CD8-positive, alpha-beta memory T cell (primary cell): ENCODE data around the gene NRP1. TPM values are rescaled to one million over a fixed set of nuclear protein-coding genes. Genes with fewer than 3 reads are reported as not detected.

Source experiments
- CTCF ChIA-PET: fragments of 350-600 bp; sonication (Branson Sonifier 250); formaldehyde crosslinking; loops from one replicate; lab custom pipeline; 2021; ENCODE audit warnings: antibody characterized with exemption; lab: Charles Lee
- POLR2A ChIA-PET: fragments of 350-600 bp; sonication (Branson Sonifier 250); formaldehyde crosslinking; loops from one replicate; lab custom pipeline; 2021; ENCODE audit warnings: antibody characterized with exemption; lab: Charles Lee
- DNase-seq, 5 donors: peaks; one replicate each; pipeline versions ENCODE4 v3.0.0 to v3.0.0-alpha.2; 2020 to 2022; ENCODE audit warnings: mixed read lengths in 1 of 5
- H3K27ac ChIP-seq: one replicate; pipeline ENCODE4 v1.7.0; 2013; ENCODE audit warnings: low read depth, mild to moderate bottlenecking, low read length, moderate library complexity
- H3K27me3 ChIP-seq: 2 replicates; pipeline ENCODE4 v1.7.0; 2013; ENCODE audit warnings: low read length, mild to moderate bottlenecking; ENCODE audit not compliant: insufficient read depth, poor library complexity, severe bottlenecking
- H3K36me3 ChIP-seq: 2 replicates; pipeline ENCODE4 v1.7.0; 2013; ENCODE audit warnings: mild to moderate bottlenecking, low read length, moderate library complexity; ENCODE audit not compliant: insufficient read depth
- H3K4me1 ChIP-seq: 2 replicates; pipeline ENCODE4 v1.7.0; 2013; ENCODE audit warnings: mild to moderate bottlenecking, low read length, moderate library complexity; ENCODE audit not compliant: insufficient read depth
- H3K4me3 ChIP-seq: 2 replicates; pipeline ENCODE4 v1.7.0; 2013; ENCODE audit warnings: mild to moderate bottlenecking, low read length
- H3K9me3 ChIP-seq: 2 replicates; pipeline ENCODE4 v1.7.0; 2013; ENCODE audit warnings: mild to moderate bottlenecking, low read length
- H3K27ac Mint-ChIP-seq, 8 donors: one replicate each; pipeline ENCODE4 v1.8.0; 2020 to 2021; ENCODE audit warnings: mixed read lengths in 8 of 8, mild to moderate bottlenecking in 6 of 8, inconsistent platforms in 3 of 8, moderate library complexity in 3 of 8
- H3K27me3 Mint-ChIP-seq, 2 donors: one replicate each; pipeline ENCODE4 v1.8.0; 2020 to 2021; ENCODE audit warnings: mixed read lengths in 2 of 2, mild to moderate bottlenecking in 1 of 2, moderate library complexity in 1 of 2
- H3K36me3 Mint-ChIP-seq, 3 donors: one replicate each; pipeline ENCODE4 v1.8.0; 2020 to 2021; ENCODE audit warnings: mixed read lengths in 3 of 3, inconsistent platforms in 1 of 3, mild to moderate bottlenecking in 1 of 3
- H3K4me1 Mint-ChIP-seq, 3 donors: one replicate each; pipeline ENCODE4 v1.8.0; 2020 to 2021; ENCODE audit warnings: mixed read lengths in 3 of 3, inconsistent platforms in 1 of 3, mild to moderate bottlenecking in 1 of 3
- H3K4me3 Mint-ChIP-seq, 7 donors: one replicate each; pipeline ENCODE4 v1.8.0; 2020 to 2021; ENCODE audit warnings: mixed read lengths in 7 of 7, mild to moderate bottlenecking in 6 of 7, moderate library complexity in 4 of 7, inconsistent platforms in 2 of 7
- H3K9me3 Mint-ChIP-seq, 5 donors: one replicate each; pipeline ENCODE4 v1.8.0; 2020 to 2022; ENCODE audit warnings: mixed read lengths in 5 of 5, mild to moderate bottlenecking in 3 of 5, moderate library complexity in 2 of 5, inconsistent platforms in 1 of 5
- polyA plus RNA-seq: library from polyadenylated mRNA; unstranded; fragments of 300-500 nt; fragmentation: Illumina TruSeq; gene quantifications from one replicate; pipeline ENCODE4 v1.2.3, GENCODE V29; 2021
- total RNA-seq, 2 experiments: library from RNA; stranded (reverse); gene quantifications; one replicate each; pipeline ENCODE4 v1.2.3, GENCODE V29; 2021

NRP1 gene
- total and polyA plus RNA-seq, 3 experiments from 2014 or later, result 2.1 to 2.2 TPM; not detected in 1

- no peaks in the 10 kb centered on the region for H3K9me3 ChIP-seq
- no peak overlapping the region for H3K27ac ChIP-seq
- CTCF ChIA-PET, result no interaction called here
- Mint-ChIP-seq H3K4me1 (peaks cover 6 to 10% (median 8%) of the 10 kb centered on the region in 3 donors), H3K36me3 (no peaks in the 10 kb centered on the region), H3K4me3 (no peak overlapping the region), H3K27ac (no peak overlapping the region), H3K9me3 (no peaks in the 10 kb centered on the region), H3K27me3 (peaks cover 4 to 15% of the 10 kb centered on the region in 2 donors)
- H3K27me3 ChIP-seq, result no peaks in the 10 kb centered on the region
- no peak overlapping the region for H3K4me3 ChIP-seq
- POLR2A ChIA-PET, result no interaction called here
- no peaks in the 10 kb centered on the region for H3K36me3 ChIP-seq
- DNase-seq, result no peak
- H3K4me1 ChIP-seq, result no peaks in the 10 kb centered on the region
These were observed 73.9 kb downstream of the NRP1 start for GRCh38 chr10:33260403-33261149.

DNA sequence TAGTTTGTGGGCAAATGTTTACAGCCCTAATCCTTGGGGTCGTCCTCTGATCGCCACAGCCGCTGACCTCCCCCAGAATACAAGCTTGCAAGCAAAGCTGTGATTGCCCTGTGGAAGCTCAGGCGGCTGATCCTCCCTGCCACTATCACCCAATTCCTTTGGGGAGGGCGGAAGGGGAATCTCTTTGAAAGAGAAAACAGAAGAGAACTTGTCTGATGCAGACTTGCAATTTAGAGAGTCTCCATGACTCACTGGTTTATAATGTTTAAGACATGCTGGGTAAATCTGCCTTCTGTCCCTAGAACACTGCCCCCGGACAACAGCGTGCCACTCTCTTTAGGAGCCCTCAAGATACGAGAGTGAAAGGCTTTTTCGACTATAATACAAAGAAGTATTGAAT, 75.5 kb downstream of the NRP1 start:
- H3K4me1 Mint-ChIP-seq, result peaks cover 1 to 5% (median 2%) of the 10 kb centered on the region in 3 donors
- ChIA-PET CTCF (interaction anchor here (1.0 to 1.6 kb wide), 2 partner anchors 10 to 66 kb away, joined by 3 to 4 read pairs; no protein-coding TSS in a partner anchor), POLR2A (no interaction called here)

DNA sequence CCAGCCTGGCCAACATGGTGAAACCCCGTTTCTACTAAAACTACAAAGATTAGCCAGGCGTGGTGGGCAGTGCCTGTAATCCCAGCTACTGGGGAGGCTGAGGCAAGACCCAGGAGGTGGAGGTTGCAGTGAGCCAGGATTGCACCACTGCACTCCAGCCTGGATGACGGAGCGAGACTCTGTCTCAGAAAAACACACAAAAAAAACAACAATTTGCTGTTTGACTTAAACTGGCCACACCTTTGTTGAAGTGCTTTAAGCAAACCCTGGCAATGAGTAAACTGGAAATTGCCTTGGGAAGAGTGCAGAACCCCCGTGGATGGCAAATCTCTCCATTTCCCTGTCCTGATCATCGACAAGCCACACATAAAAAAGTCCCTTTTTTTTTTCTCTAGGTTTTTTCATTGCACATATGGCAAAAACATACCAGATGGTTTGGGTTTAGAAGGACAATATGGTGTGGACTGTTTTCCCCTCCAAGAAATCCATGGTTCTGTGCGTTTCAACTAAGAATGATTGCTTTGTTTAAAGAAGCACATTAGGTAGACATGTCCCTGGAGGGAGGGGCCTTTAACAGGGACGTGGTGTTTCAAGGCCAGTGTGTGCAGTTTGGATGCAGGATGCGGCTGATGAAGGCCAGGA, 76.9 kb downstream of the NRP1 start:
- H3K4me3 ChIP-seq, result no peak overlapping the region
- Mint-ChIP-seq H3K36me3 (no peaks in the 10 kb centered on the region), H3K27ac (peak overlapping the region in 1 of 8 donors; percentile 10), H3K9me3 (no peaks in the 10 kb centered on the region), H3K27me3 (peaks cover 4 to 5% of the 10 kb centered on the region in 2 donors), H3K4me3 (no peak overlapping the region), H3K4me1 (peaks cover 0 to 3% (median 0%) of the 10 kb centered on the region in 3 donors)
- H3K4me1 ChIP-seq, result no peaks in the 10 kb centered on the region
- H3K9me3 ChIP-seq, result no peaks in the 10 kb centered on the region
- DNase-seq, result no peak
- H3K27me3 ChIP-seq, result no peaks in the 10 kb centered on the region
- CTCF ChIA-PET, result interaction anchor here (1.0 kb wide), 1 partner anchor 8 kb away, joined by 3 read pairs; no protein-coding TSS in a partner anchor
- POLR2A ChIA-PET, result no interaction called here
- no peak overlapping the region for H3K27ac ChIP-seq
- no peaks in the 10 kb centered on the region for H3K36me3 ChIP-seq

More for the DNA sequence above, 75.5 kb downstream of the NRP1 start:
- Histone ChIP-seq H3K27ac (no peak overlapping the region), H3K36me3 (no peaks in the 10 kb centered on the region), H3K27me3 (no peaks in the 10 kb centered on the region), H3K4me1 (no peaks in the 10 kb centered on the region), H3K9me3 (no peaks in the 10 kb centered on the region), H3K4me3 (no peak overlapping the region)
- Mint-ChIP-seq H3K36me3 (no peaks in the 10 kb centered on the region), H3K27me3 (peaks cover 4 to 12% of the 10 kb centered on the region in 2 donors), H3K9me3 (no peaks in the 10 kb centered on the region), H3K27ac (no peak overlapping the region), H3K4me3 (no peak overlapping the region)
- DNase-seq, result no peak

DNA sequence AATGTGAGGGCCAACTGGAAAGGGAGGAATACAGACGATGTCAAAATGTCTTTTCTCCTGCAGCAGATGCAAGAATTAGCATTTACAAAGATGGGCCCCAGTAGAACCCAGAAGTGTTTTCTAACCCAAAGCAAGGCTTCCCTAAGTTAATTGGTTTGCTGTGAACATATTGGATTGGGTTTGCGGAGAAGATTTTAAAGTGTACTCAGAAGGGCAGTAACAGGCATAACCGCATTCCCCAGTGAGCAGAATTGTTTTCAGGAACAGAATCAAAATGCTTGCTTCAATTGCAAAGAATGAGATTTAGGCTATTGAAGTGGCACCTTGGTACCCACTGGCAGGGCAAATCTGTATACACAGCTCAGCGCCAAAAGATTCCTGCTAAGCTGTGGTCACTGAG, 78.0 kb downstream of the NRP1 start:
- DNase-seq, result no peak
- H3K36me3 Mint-ChIP-seq, result no peaks in the 10 kb centered on the region
- POLR2A ChIA-PET, result no interaction called here
- no peak overlapping the region for H3K27ac Mint-ChIP-seq
- CTCF ChIA-PET, result no interaction called here
- H3K9me3 Mint-ChIP-seq, result no peaks in the 10 kb centered on the region
- H3K4me1 ChIP-seq, result no peaks in the 10 kb centered on the region
- peaks cover 0 to 5% (median 0%) of the 10 kb centered on the region in 3 donors for H3K4me1 Mint-ChIP-seq
- peaks cover 3 to 5% of the 10 kb centered on the region in 2 donors for H3K27me3 Mint-ChIP-seq
- H3K27me3 ChIP-seq, result no peaks in the 10 kb centered on the region
- no peak overlapping the region for H3K27ac ChIP-seq
- no peak overlapping the region for H3K4me3 ChIP-seq
- no peaks in the 10 kb centered on the region for H3K9me3 ChIP-seq
- no peak overlapping the region for H3K4me3 Mint-ChIP-seq
- no peaks in the 10 kb centered on the region for H3K36me3 ChIP-seq

DNA sequence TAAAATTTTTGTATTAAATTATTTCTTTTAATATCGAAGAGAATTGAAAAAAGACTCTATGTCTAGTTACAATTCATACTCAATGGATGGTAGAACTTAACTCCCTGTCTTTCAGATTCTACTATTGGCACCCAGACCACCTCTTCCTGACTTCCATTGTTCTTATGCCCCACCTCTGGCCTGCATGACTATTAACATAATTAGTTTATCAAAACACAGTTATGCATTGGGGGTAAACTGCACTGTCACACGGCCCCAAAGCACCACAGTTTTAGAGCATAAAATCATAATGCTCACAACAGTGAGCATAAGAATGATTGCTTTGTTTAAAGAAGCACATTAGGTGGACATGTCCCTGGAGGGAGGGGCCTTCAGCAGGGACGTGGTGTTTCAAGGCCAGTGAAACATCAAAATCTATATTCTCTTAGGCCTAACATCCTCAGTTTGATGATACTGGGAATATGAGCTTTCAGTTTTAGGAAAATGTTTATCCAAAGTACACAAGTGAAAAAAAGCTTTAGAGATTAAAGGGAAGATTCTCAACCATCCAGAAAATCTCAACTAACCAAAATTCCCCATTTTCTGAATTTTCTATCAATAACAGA, 79.8 kb downstream of the NRP1 start:
- Histone ChIP-seq H3K27me3 (no peaks in the 10 kb centered on the region), H3K36me3 (no peaks in the 10 kb centered on the region), H3K4me3 (no peak overlapping the region), H3K9me3 (no peaks in the 10 kb centered on the region), H3K27ac (no peak overlapping the region), H3K4me1 (peaks cover 2% of the 10 kb centered on the region)
- peaks cover 0 to 6% (median 0%) of the 10 kb centered on the region in 3 donors for H3K36me3 Mint-ChIP-seq
- H3K9me3 Mint-ChIP-seq, result no peaks in the 10 kb centered on the region
- ChIA-PET CTCF (no interaction called here), POLR2A (no interaction called here)
- peaks cover 2 to 10% (median 6%) of the 10 kb centered on the region in 3 donors for H3K4me1 Mint-ChIP-seq
- H3K4me3 Mint-ChIP-seq, result no peak overlapping the region
- DNase-seq, result no peak
- peaks cover 3 to 5% of the 10 kb centered on the region in 2 donors for H3K27me3 Mint-ChIP-seq
- no peak overlapping the region for H3K27ac Mint-ChIP-seq

GRCh38 chr10:33253411-33253810, 81.1 kb downstream of the NRP1 start:
- ChIA-PET CTCF (no interaction called here), POLR2A (no interaction called here)
- no peaks in the 10 kb centered on the region for H3K27me3 ChIP-seq
- H3K27ac Mint-ChIP-seq, result no peak overlapping the region
- no peaks in the 10 kb centered on the region for H3K36me3 ChIP-seq
- no peaks in the 10 kb centered on the region for H3K9me3 ChIP-seq
- H3K36me3 Mint-ChIP-seq, result peaks cover 0 to 6% (median 0%) of the 10 kb centered on the region in 3 donors
- no peaks in the 10 kb centered on the region for H3K9me3 Mint-ChIP-seq
- peaks cover 15 to 23% (median 19%) of the 10 kb centered on the region in 3 donors for H3K4me1 Mint-ChIP-seq
- H3K4me1 ChIP-seq, result peaks cover 15% of the 10 kb centered on the region
- no peak overlapping the region for H3K27ac ChIP-seq
- H3K4me3 Mint-ChIP-seq, result no peak overlapping the region
- DNase-seq, result no peak
- H3K4me3 ChIP-seq, result no peak overlapping the region
- H3K27me3 Mint-ChIP-seq, result peaks cover 3 to 5% of the 10 kb centered on the region in 2 donors

- peaks cover 3 to 5% of the 10 kb centered on the region in 2 donors for H3K27me3 Mint-ChIP-seq
- H3K27ac ChIP-seq, result no peak overlapping the region
- CTCF ChIA-PET, result no interaction called here
- POLR2A ChIA-PET, result no interaction called here
- H3K9me3 ChIP-seq, result no peaks in the 10 kb centered on the region
- H3K36me3 ChIP-seq, result no peaks in the 10 kb centered on the region
- H3K4me3 ChIP-seq, result no peak overlapping the region
- H3K9me3 Mint-ChIP-seq, result no peaks in the 10 kb centered on the region
- peaks cover 21 to 29% (median 25%) of the 10 kb centered on the region in 3 donors for H3K4me1 Mint-ChIP-seq
- H3K27ac Mint-ChIP-seq, result no peak overlapping the region
- H3K27me3 ChIP-seq, result no peaks in the 10 kb centered on the region
- H3K4me1 ChIP-seq, result peaks cover 21% of the 10 kb centered on the region
- peaks cover 0 to 6% (median 0%) of the 10 kb centered on the region in 3 donors for H3K36me3 Mint-ChIP-seq
- no peak for DNase-seq
- no peak overlapping the region for H3K4me3 Mint-ChIP-seq
These were observed 81.7 kb downstream of the NRP1 start for GRCh38 chr10:33252794-33253203.

DNA sequence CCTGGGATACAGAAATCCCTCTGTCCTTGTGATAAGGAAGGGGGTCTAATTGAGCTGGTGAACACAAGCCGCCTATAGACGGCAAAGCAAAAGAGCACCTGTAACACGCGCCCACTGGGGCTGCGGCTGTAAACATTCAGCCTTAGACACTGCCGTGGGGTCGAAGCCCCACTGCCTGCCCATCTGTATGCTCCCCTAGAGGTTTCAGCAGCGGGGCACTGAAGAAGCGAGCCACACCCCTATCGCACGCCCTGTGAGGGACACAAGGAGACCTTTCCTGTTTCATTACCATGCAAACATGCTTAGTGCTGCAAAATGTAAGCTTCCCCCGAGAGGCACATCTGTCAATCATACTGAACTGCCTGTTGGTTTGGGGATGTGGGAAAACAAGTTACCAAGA, 82.1 kb downstream of the NRP1 start:
- no peak for DNase-seq
- H3K9me3 ChIP-seq, result no peaks in the 10 kb centered on the region
- Mint-ChIP-seq H3K9me3 (no peaks in the 10 kb centered on the region), H3K4me3 (no peak overlapping the region), H3K4me1 (peaks cover 23 to 34% (median 27%) of the 10 kb centered on the region in 3 donors), H3K36me3 (peaks cover 0 to 6% (median 0%) of the 10 kb centered on the region in 3 donors), H3K27ac (no peak overlapping the region), H3K27me3 (peaks cover 3 to 5% of the 10 kb centered on the region in 2 donors)
- H3K4me1 ChIP-seq, result peaks cover 26% of the 10 kb centered on the region
- CTCF ChIA-PET, result no interaction called here
- POLR2A ChIA-PET, result no interaction called here
- H3K36me3 ChIP-seq, result no peaks in the 10 kb centered on the region
- no peak overlapping the region for H3K27ac ChIP-seq
- H3K4me3 ChIP-seq, result no peak overlapping the region
- no peaks in the 10 kb centered on the region for H3K27me3 ChIP-seq
